GM23248 (cell line): Measurements from ENCODE around the gene CCDC187.

Source experiments
- EZH2 ChIP-seq: fragments of 200-600 bp; sonication (generic); IDR thresholded peaks from 2 replicates; pipeline ENCODE4 v1.6.1; 2018; ENCODE audit warnings: antibody characterized with exemption, mild to moderate bottlenecking; ENCODE audit not compliant: insufficient read depth, poor library complexity, severe bottlenecking
- EZH2phosphoT487 ChIP-seq: fragments of 200-600 bp; sonication (generic); IDR thresholded peaks from 2 replicates; pipeline ENCODE4 v1.6.1; 2018; ENCODE audit warnings: antibody characterized with exemption, moderate library complexity, mild to moderate bottlenecking, low read depth; ENCODE audit not compliant: insufficient read depth

DNA sequence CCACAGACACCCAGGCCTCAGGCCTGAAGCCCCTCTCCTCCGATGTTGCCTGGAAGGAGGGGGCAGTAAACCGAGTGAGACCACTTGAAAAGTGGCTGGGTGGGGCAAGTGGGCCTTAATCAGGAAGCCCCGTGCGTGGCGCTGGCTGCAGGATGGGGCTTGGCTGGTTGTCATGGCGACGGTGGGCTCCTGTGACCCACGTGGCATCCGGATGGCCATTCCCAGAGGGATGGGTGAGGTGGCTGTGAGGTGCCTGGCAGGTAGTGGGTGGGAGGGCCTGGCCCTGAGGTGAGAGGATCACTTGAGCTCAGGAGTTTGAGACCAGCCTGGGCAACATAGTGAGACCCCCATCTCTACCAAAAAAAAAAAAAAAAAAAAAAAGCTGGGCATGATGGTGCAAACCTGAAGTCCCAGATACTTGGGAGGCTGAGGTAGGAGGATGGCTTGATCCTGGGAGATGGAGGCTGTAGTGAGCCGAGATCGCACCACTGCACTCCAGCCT, 28.6 kb upstream of the CCDC187 start:
- TF ChIP-seq EZH2, result no peak
- TF ChIP-seq EZH2phosphoT487, result no peak
